Natural killer cell (primary cell): Measurements from ENCODE around the gene NR2F2. TPM values are rescaled to one million over a fixed set of nuclear protein-coding genes. Genes with fewer than 3 reads are reported as not detected.

Experiments
- ATAC-seq, 3 donors: fragments of 150-1000 bp in 2 of 3; fragments of 200-7000 bp in 1 of 3; cut with Tn5 transposase; 1 replicate in 1 of 3; 2 replicates in 2 of 3; pipeline ENCODE4 v1.10.0; 2021; ENCODE audit warnings: mild to moderate bottlenecking in 2 of 3, moderate library complexity in 2 of 3
- DNase-seq, 2 donors: peaks; one replicate each; pipeline versions ENCODE4 v3.0.0 to v3.0.0-alpha.2; 2013 to 2021; ENCODE audit warnings: mixed read lengths in 1 of 2
- H3K27ac ChIP-seq: one replicate; pipeline ENCODE4 v1.5.1; 2013; ENCODE audit warnings: mild to moderate bottlenecking, low read length
- H3K27me3 ChIP-seq: one replicate; pipeline ENCODE4 v1.6.1; 2013; ENCODE audit warnings: low read length; ENCODE audit not compliant: control insufficient read depth, insufficient read depth
- H3K36me3 ChIP-seq: one replicate; pipeline ENCODE4 v1.6.1; 2013; ENCODE audit warnings: low read length; ENCODE audit not compliant: control insufficient read depth, insufficient read depth
- H3K4me1 ChIP-seq: one replicate; pipeline ENCODE4 v1.6.1; 2013; ENCODE audit warnings: low read length; ENCODE audit not compliant: control insufficient read depth, insufficient read depth
- H3K4me3 ChIP-seq: one replicate; pipeline ENCODE4 v1.5.1; 2013; ENCODE audit warnings: low read length
- H3K9me3 ChIP-seq: one replicate; pipeline ENCODE4 v1.6.1; 2013; ENCODE audit warnings: low read length; ENCODE audit not compliant: control insufficient read depth, insufficient read depth
- H3K27ac Mint-ChIP-seq, 2 donors: one replicate each; pipeline ENCODE4 v1.8.0; 2022; ENCODE audit warnings: mild to moderate bottlenecking in 2 of 2, mixed read lengths in 2 of 2, moderate library complexity in 1 of 2
- H3K27me3 Mint-ChIP-seq, 2 donors: one replicate each; pipeline ENCODE4 v1.8.0; 2022; ENCODE audit warnings: low read depth in 2 of 2, mixed read lengths in 2 of 2
- H3K36me3 Mint-ChIP-seq: one replicate; pipeline ENCODE4 v1.8.0; 2022; ENCODE audit warnings: mixed read lengths
- H3K4me1 Mint-ChIP-seq, 2 donors: one replicate each; pipeline ENCODE4 v1.8.0; 2022; ENCODE audit warnings: mixed read lengths in 2 of 2
- H3K4me3 Mint-ChIP-seq: one replicate; pipeline ENCODE4 v1.8.0; 2022; ENCODE audit warnings: mild to moderate bottlenecking, moderate library complexity, mixed read lengths
- H3K9me3 Mint-ChIP-seq, 2 donors: one replicate each; pipeline ENCODE4 v1.8.0; 2022; ENCODE audit warnings: mixed read lengths in 2 of 2
- WGBS: methylation state at CpG from one replicate; pipeline ENCODE4 v1.1.7; 2013; ENCODE audit warnings: missing lambda C conversion rate; ENCODE audit not compliant: insufficient coverage; 5-methylcytosine and 5-hydroxymethylcytosine counted together
- intact Hi-C: fragments of 100-400 bp; cut with micrococcal nuclease; formaldehyde crosslinking; loops from one replicate; pipeline ENCODE4 v1.14.2; 2022
- total RNA-seq, 4 donors: library from RNA; stranded (reverse); fragments of 120-200 nt in 1 of 4; gene quantifications; one replicate each; pipeline versions ENCODE4 v1.2.3 to v1.2.4, GENCODE V29; 2013 to 2022
- TF ChIP-seq, protein P1 (sequence below): fragments of 200-600 bp; IDR thresholded peaks from one replicate; pipeline ENCODE4 v1.8.0; 2022; ENCODE audit warnings: antibody characterized with exemption

NR2F2 gene
- total RNA-seq, 3 donors from 2014 or later (not counting 1 experiment from before 2014, with no cell fraction given): not detected

DNA sequence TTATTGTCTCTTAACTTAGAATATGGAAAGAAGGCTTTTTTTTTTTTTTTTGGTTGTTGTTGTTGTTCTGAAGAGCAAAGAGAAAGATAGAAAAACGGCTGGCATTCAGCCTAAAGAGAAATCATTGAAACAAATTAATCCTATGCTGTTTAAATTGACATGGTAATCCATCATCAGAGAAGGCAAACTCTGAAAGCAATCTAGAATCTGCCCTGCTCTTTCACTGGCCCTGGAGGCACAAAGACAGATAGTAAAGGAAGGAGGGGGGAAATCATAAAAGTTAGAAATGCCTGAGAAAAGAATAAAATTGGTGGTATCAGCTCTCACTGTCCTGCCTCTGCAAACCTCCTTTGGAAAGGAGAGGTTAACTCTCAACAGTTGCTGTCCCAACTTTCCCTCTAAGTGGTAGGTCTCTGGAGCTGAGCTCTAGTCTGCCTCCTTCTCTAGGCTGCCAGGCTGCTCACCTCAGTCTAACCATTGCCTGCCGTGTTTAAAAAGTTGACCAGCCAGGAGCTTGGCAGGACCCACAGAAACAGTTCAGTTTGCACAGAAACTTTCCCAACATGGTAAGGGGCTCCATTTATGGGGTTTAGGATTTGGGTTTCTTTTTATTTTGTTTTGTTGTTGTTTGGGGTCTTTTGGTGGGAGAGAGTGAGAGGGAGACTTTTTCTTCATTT lies 13.4 kb upstream of the NR2F2 start:
- no peak overlapping the region for H3K27ac Mint-ChIP-seq

DNA sequence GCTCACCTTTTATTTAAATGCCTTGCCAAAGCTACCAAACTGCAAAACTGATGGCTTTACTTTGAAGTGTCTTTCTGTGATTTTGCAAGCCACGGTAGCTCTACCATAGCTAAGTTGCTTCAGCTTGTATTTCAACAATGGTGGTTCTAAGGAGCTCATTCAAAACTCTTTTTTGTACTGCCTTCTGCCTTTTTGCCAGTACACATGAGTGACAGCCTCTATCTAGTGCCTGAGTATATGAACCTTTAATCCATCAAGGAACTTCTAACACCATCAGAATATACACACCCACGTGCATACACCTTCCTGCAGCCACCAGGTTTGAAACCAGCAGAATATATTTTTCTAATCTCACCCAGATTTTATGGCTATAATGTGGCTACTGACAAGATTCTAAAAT lies 10.4 kb upstream of the NR2F2 start:
- no peak for DNase-seq
- TF ChIP-seq, protein P1, sequence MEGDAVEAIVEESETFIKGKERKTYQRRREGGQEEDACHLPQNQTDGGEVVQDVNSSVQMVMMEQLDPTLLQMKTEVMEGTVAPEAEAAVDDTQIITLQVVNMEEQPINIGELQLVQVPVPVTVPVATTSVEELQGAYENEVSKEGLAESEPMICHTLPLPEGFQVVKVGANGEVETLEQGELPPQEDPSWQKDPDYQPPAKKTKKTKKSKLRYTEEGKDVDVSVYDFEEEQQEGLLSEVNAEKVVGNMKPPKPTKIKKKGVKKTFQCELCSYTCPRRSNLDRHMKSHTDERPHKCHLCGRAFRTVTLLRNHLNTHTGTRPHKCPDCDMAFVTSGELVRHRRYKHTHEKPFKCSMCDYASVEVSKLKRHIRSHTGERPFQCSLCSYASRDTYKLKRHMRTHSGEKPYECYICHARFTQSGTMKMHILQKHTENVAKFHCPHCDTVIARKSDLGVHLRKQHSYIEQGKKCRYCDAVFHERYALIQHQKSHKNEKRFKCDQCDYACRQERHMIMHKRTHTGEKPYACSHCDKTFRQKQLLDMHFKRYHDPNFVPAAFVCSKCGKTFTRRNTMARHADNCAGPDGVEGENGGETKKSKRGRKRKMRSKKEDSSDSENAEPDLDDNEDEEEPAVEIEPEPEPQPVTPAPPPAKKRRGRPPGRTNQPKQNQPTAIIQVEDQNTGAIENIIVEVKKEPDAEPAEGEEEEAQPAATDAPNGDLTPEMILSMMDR: no peak
- Histone ChIP-seq H3K27me3 (peaks cover 53% of the 10 kb centered on the region), H3K4me1 (no peaks in the 10 kb centered on the region), H3K27ac (no peak overlapping the region), H3K4me3 (no peak overlapping the region), H3K36me3 (no peaks in the 10 kb centered on the region), H3K9me3 (no peaks in the 10 kb centered on the region)
- no peaks in the 10 kb centered on the region for H3K4me1 Mint-ChIP-seq
- intact Hi-C loops: no loop called here
- H3K9me3 Mint-ChIP-seq: no peaks in the 10 kb centered on the region
- 49% methylated on average over 2 of the region's 2 CpGs for WGBS
- H3K27me3 Mint-ChIP-seq: peaks cover 60 to 80% of the 10 kb centered on the region in 2 donors
- no peak overlapping the region for H3K4me3 Mint-ChIP-seq
- ATAC-seq: no peak
- no peak overlapping the region for H3K27ac Mint-ChIP-seq
- peaks cover 6% of the 10 kb centered on the region for H3K36me3 Mint-ChIP-seq

More for the DNA sequence above, 13.4 kb upstream of the NR2F2 start:
- Histone ChIP-seq H3K27ac (no peak overlapping the region), H3K9me3 (no peaks in the 10 kb centered on the region), H3K4me1 (no peaks in the 10 kb centered on the region), H3K4me3 (no peak overlapping the region), H3K36me3 (no peaks in the 10 kb centered on the region), H3K27me3 (peaks cover 35% of the 10 kb centered on the region)
- Mint-ChIP-seq H3K4me1 (no peaks in the 10 kb centered on the region), H3K9me3 (no peaks in the 10 kb centered on the region), H3K4me3 (no peak overlapping the region), H3K27me3 (peaks cover 50 to 80% of the 10 kb centered on the region in 2 donors), H3K36me3 (peaks cover 6% of the 10 kb centered on the region)
- no peak for ATAC-seq
- no peak for DNase-seq
- WGBS: 42% methylated on average over 2 of the region's 2 CpGs
- TF ChIP-seq, protein P1: no peak
- intact Hi-C loops: no loop called here

DNA sequence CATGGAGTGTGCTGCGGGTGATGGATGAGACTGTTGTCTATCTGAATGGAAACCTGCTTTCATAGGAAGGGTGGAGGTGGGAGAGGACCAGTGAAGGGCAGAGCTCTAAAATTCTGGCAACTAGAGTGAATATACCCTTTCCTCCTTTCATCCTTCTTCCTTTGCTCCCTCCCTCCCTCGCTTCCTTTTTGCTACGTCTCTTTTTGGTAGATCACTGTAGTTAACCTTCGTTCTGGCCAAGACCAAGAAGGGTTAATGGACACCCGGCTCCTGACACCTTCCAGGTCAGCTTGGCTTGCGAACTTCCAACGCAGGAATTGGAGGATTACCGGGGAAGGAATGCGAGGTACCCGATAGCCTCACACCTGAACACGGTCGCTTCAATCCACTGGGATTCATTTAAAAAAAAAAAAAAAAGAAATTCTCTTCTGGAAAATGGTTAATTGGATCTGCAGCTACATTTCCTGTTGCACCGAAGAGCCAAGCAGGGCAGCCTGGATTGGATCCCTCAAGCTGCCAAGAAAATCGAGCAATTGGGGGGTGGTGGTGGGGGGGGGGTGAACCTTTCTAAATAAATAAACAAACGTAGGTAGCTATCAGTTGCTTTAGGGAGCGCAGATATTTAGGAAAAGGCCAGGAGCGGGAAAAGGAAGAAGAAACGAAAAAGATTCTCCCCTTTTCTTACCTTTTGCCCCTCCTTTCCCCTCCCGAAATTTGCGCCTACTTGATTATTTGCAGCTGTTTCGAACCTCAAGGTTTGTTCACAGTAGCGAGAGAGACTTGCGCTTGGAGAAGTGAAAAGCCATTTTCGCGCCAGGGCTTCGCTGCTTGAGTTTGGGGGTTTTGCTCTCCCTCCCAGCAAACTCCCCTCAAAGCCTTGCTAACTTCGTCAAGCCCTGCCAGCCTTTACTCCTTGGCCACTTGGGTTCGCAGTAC lies 9.5 kb upstream of the NR2F2 start:
- intact Hi-C loops: no loop called here
- peaks cover 10% of the 10 kb centered on the region for H3K36me3 Mint-ChIP-seq
- Histone ChIP-seq H3K9me3 (peaks cover 3% of the 10 kb centered on the region), H3K4me3 (no peak overlapping the region), H3K36me3 (no peaks in the 10 kb centered on the region), H3K27me3 (peaks cover 59% of the 10 kb centered on the region), H3K27ac (no peak overlapping the region), H3K4me1 (no peaks in the 10 kb centered on the region)
- H3K4me1 Mint-ChIP-seq: no peaks in the 10 kb centered on the region
- ATAC-seq (no peak), DNase-seq (no peak)
- H3K27me3 Mint-ChIP-seq: peaks cover 61 to 80% of the 10 kb centered on the region in 2 donors
- H3K9me3 Mint-ChIP-seq: no peaks in the 10 kb centered on the region
- H3K27ac Mint-ChIP-seq: no peak overlapping the region
- no peak overlapping the region for H3K4me3 Mint-ChIP-seq
- 8% methylated on average over 27 of the region's 28 CpGs for WGBS
- TF ChIP-seq, protein P1: no peak
